Measurements from ENCODE around the gene KRTAP2-2. TPM values are rescaled to one million over a fixed set of nuclear protein-coding genes. Genes with fewer than 3 reads are reported as not detected.

KRTAP2-2 gene
- total and polyA plus RNA-seq, 10 of the 15 experiments (the other 5 are each of a cell fraction or from before 2014, with no cell fraction given), result not detected

GRCh38 chr17:41061964-41062363 lies 6.9 kb upstream of the KRTAP2-2 start:
- 0% methylated on average over 1 of the region's 1 CpG for WGBS (ENCODE audit: insufficient coverage, insufficient replicate concordance, low lambda C conversion rate, missing lambda C conversion rate)
- TF ChIP-seq USF2 (IDR thresholded peaks at IDR 0.05; ENCODE audit: borderline replicate concordance, low read depth, low read length) (no peak), SMC3 (IDR thresholded peaks at IDR 0.05; ENCODE audit: borderline replicate concordance, low read length) (no peak), ZBTB11 (CRISPR knock-in tag; IDR thresholded peaks at IDR 0.05) (no peak), RAD21 (IDR thresholded peaks at IDR 0.05; ENCODE audit: insufficient read depth, low read depth, low read length) (no peak), PKNOX1 (IDR thresholded peaks at IDR 0.05) (no peak), RB1 (IDR thresholded peaks at IDR 0.05; ENCODE audit: borderline replicate concordance) (no peak), EGR1 (IDR thresholded peaks at IDR 0.05; ENCODE audit: borderline replicate concordance in 1 of 2, low read depth in 2 of 2, low read length in 2 of 2) (no peak), ATF2 (IDR thresholded peaks at IDR 0.05; ENCODE audit: low read length) (no peak), ETV6 (conservative IDR thresholded peaks at IDR 0.05 in 1 of 2, IDR thresholded peaks at IDR 0.05 in 1 of 2; ENCODE audit: borderline replicate concordance in 1 of 2, low read depth in 1 of 2) (no peak)
- Histone ChIP-seq H3K36me3 (ENCODE audit: control insufficient read depth in 2 of 2, insufficient read depth in 2 of 2, low read length in 1 of 2) (no peaks in the 10 kb centered on the region), H3K27me3 (replicated peaks in 1 of 2; ENCODE audit: control insufficient read depth in 2 of 2, insufficient read depth in 2 of 2, low read length in 1 of 2) (no peaks in the 10 kb centered on the region; a peak in 1 of 4 replicates), H3K4me3 (no peak overlapping the region), H3K9me3 (replicated peaks; ENCODE audit: control insufficient read depth, insufficient read depth, low read length) (no peaks in the 10 kb centered on the region), H2AFZ (ENCODE audit: control insufficient read depth, low read depth, low read length) (no peak overlapping the region), H4K20me1 (ENCODE audit: control insufficient read depth, insufficient read depth) (no peaks in the 10 kb centered on the region), H3K27ac (ENCODE audit: control insufficient read depth, insufficient read depth) (no peak overlapping the region), H3K79me2 (ENCODE audit: control insufficient read depth, insufficient read depth, low read length) (no peaks in the 10 kb centered on the region), H3K9ac (ENCODE audit: control insufficient read depth, insufficient read depth, low read length) (no peak overlapping the region), H3K4me2 (ENCODE audit: control insufficient read depth, insufficient read depth) (no peak overlapping the region), H3K4me1 (ENCODE audit: control insufficient read depth, insufficient read depth, low read length) (no peaks in the 10 kb centered on the region)
- FAIRE-seq (no peak), DNase-seq (ENCODE audit: low read depth, low spot score) (no peak), ATAC-seq (no peak)
- in situ Hi-C loops (cut with MboI), result no loop called here
- intact Hi-C loops (cut with micrococcal nuclease; ENCODE audit: unreplicated experiment), result no loop called here
- RAD21 ChIA-PET (ENCODE audit: unreplicated experiment), result no interaction called here
- CTCF ChIA-PET, result no interaction called here
- BruUV-seq (replicated peaks), result no TSS peak
- SMC1A ChIA-PET (ENCODE audit: uncharacterized antibody, unreplicated experiment), result no interaction called here
- POLR2A ChIA-PET, result no interaction called here

All from GM12878 (cell line).